ENCODE measurements around the gene SELENON. TPM values are rescaled to one million over a fixed set of nuclear protein-coding genes. Genes with fewer than 3 reads are reported as not detected.

Gene SELENON
- total and polyA plus RNA-seq, 8 donors = 85.2 to 107 (median 96.4) TPM

GRCh38 chr1:25771221-25772114 lies 28.5 kb upstream of the SELENON start:
- no peak for TF ChIP-seq CTCF (IDR thresholded peaks at IDR 0.05)
- H3K27ac ChIP-seq = no peak overlapping the region
- DNase-seq = peak in 2 of 4 donors; percentile 14 to 35
- H3K4me1 ChIP-seq = peaks cover 6 to 8% of the 10 kb centered on the region in 2 donors
- no peak overlapping the region for H3K4me3 ChIP-seq
- H3K36me3 ChIP-seq = peaks cover 0 to 8% of the 10 kb centered on the region in 2 donors
- intact Hi-C loops (cut with DNase I) = no loop called here
- no peaks in the 10 kb centered on the region for H3K27me3 ChIP-seq
- no peak for ATAC-seq
- no peaks in the 10 kb centered on the region for H3K9me3 ChIP-seq

- DNase-seq = no peak
- no peak for ATAC-seq
- Histone ChIP-seq H3K36me3 (peaks cover 0 to 8% of the 10 kb centered on the region in 2 donors), H3K4me1 (peaks cover 6 to 8% of the 10 kb centered on the region in 2 donors), H3K27me3 (no peaks in the 10 kb centered on the region), H3K9me3 (no peaks in the 10 kb centered on the region), H3K27ac (no peak overlapping the region), H3K4me3 (no peak overlapping the region)
- no peak for TF ChIP-seq CTCF (IDR thresholded peaks at IDR 0.05)
- intact Hi-C loops (cut with DNase I) = no loop called here
Observed at GRCh38 chr1:25772164-25772563, 27.8 kb upstream of the SELENON start.

- intact Hi-C loops (cut with DNase I) = no loop called here
- no peak for DNase-seq
- no peak for ATAC-seq
- peaks cover 0 to 8% of the 10 kb centered on the region in 2 donors for H3K36me3 ChIP-seq
- H3K27ac ChIP-seq = no peak overlapping the region
- TF ChIP-seq CTCF (IDR thresholded peaks at IDR 0.05) = no peak
- no peaks in the 10 kb centered on the region for H3K9me3 ChIP-seq
- H3K4me3 ChIP-seq = no peak overlapping the region
- no peaks in the 10 kb centered on the region for H3K27me3 ChIP-seq
- peaks cover 6 to 8% of the 10 kb centered on the region in 2 donors for H3K4me1 ChIP-seq
Observed at GRCh38 chr1:25772692-25773245, 27.2 kb upstream of the SELENON start.

GRCh38 chr1:25773441-25774125 lies 26.4 kb upstream of the SELENON start:
- no peak overlapping the region for H3K27ac ChIP-seq
- intact Hi-C loops (cut with DNase I) = no loop called here
- H3K9me3 ChIP-seq = no peaks in the 10 kb centered on the region
- TF ChIP-seq CTCF (IDR thresholded peaks at IDR 0.05) = no peak
- DNase-seq = peak in 1 of 4 donors; percentile 60
- H3K27me3 ChIP-seq = no peaks in the 10 kb centered on the region
- H3K4me1 ChIP-seq = peaks cover 6 to 8% of the 10 kb centered on the region in 2 donors
- ATAC-seq = peak; percentile 93
- peaks cover 0 to 8% of the 10 kb centered on the region in 2 donors for H3K36me3 ChIP-seq
- H3K4me3 ChIP-seq = no peak overlapping the region

Data from left lung (tissue), 10 donors.